Smooth muscle cell (in vitro differentiated cells): ENCODE data around the gene PIK3C2G. TPM values are rescaled to one million over a fixed set of nuclear protein-coding genes. Genes with fewer than 3 reads are reported as not detected.
"Not testable (repeated sequence)": the region's sequence is repeated elsewhere in the genome, so short reads cannot be mapped to it uniquely, and the experiment has no call there.

Experiments
- DNase-seq: peaks from one replicate; lab custom pipeline; 2025; ENCODE audit not compliant: unreplicated experiment; lab: John Stamatoyannopoulos, UW
- H2AFZ ChIP-seq: fragments of 200-600 bp; sonication (generic); 2 replicates; pipeline ENCODE4 v1.6.0; 2016; ENCODE audit warnings: antibody characterized with exemption, low read depth, mild to moderate bottlenecking
- H3F3A ChIP-seq: fragments of 200-600 bp; sonication (generic); 2 replicates; pipeline ENCODE4 v1.6.0; 2017; ENCODE audit warnings: antibody characterized with exemption, low read depth
- H3K27ac ChIP-seq: fragments of 200-600 bp; sonication (generic); 2 replicates; pipeline ENCODE4 v1.5.1; 2016; ENCODE audit warnings: low read depth, mild to moderate bottlenecking
- H3K27me3 ChIP-seq: fragments of 200-600 bp; sonication (generic); 2 replicates; pipeline ENCODE4 v1.6.1; 2016; ENCODE audit warnings: low read depth, mild to moderate bottlenecking
- H3K36me3 ChIP-seq: fragments of 200-600 bp; sonication (generic); 2 replicates; pipeline ENCODE4 v1.5.1; 2016; ENCODE audit warnings: low read depth
- H3K4me1 ChIP-seq: fragments of 200-600 bp; sonication (generic); 2 replicates; pipeline ENCODE4 v1.5.1; 2016; ENCODE audit warnings: low read depth
- H3K4me2 ChIP-seq: fragments of 200-600 bp; sonication (generic); 2 replicates; pipeline ENCODE4 v1.6.0; 2016; ENCODE audit warnings: mild to moderate bottlenecking
- H3K4me3 ChIP-seq: fragments of 200-600 bp; sonication (generic); 2 replicates; pipeline ENCODE4 v1.5.1; 2016; ENCODE audit warnings: mild to moderate bottlenecking
- H3K79me2 ChIP-seq: fragments of 200-600 bp; sonication (generic); 2 replicates; pipeline ENCODE4 v1.6.0; 2016; ENCODE audit warnings: low read depth, mild to moderate bottlenecking
- H3K9ac ChIP-seq: fragments of 200-600 bp; sonication (generic); 2 replicates; pipeline ENCODE4 v1.6.0; 2016; ENCODE audit warnings: low read depth
- H3K9me3 ChIP-seq: fragments of 200-600 bp; sonication (generic); replicated peaks from 2 replicates; pipeline ENCODE4 v1.5.1; 2016; ENCODE audit warnings: low read depth
- H4K20me1 ChIP-seq: fragments of 200-600 bp; sonication (generic); 2 replicates; pipeline ENCODE4 v1.6.0; 2016; ENCODE audit warnings: low read depth
- WGBS: methylation state at CpG from one replicate; pipeline ENCODE4 v1.1.7; 2016; ENCODE audit warnings: low lambda C conversion rate; 5-methylcytosine and 5-hydroxymethylcytosine counted together
- polyA plus RNA-seq: library from polyadenylated mRNA; unstranded; fragments of >200 nt; fragmentation: Nextera tagmentation; extraction: Ambion mirVana; gene quantifications from 2 replicates; pipeline ENCODE4 v1.2.1, GENCODE V29; 2016
- total RNA-seq: library from RNA; depleted of rRNA; stranded (reverse); fragments of >200 nt; gene quantifications from 2 replicates; pipeline ENCODE4 v1.2.3, GENCODE V29; 2014
- TF ChIP-seq, protein P1 (sequence below): fragments of 200-600 bp; sonication (generic); IDR thresholded peaks from 2 replicates; pipeline ENCODE4 v1.5.1; 2017; ENCODE audit warnings: borderline replicate concordance, mild to moderate bottlenecking, antibody characterized with exemption; ENCODE audit not compliant: insufficient read depth, poor library complexity, severe bottlenecking

Gene PIK3C2G
- total and polyA plus RNA-seq, 2 experiments from 2014 or later, result 0.63 TPM; not detected in 1

DNA sequence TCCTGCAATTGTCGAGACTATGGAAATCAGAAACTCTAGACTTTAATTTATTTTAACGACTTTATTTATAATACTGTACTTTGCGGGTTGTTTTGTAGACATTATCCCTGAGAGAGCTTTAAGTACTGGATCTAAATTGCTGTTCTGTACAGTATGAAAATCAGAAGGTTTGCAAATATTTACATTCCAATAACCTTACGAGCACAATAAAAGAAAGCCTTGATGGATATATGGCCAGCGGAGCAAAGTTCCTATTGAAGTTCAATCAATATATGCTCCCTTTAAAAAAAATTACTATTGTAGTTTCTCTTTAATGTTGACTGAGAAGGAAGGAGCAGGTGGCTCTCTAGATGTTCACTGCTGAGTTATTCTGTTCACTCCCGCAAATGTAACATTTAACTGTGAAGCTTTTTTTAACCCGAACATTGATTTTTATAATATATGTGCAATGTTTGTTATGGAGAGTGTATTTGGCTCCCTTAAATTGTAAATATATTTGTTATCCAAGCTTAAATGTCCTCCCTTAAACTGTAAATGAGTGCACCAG lies 241.2 kb downstream of the PIK3C2G start:
- 93% methylated on average over 7 of the region's 7 CpGs for WGBS
- Histone ChIP-seq H3K9me3 (no peaks in the 10 kb centered on the region), H3K4me1 (no peaks in the 10 kb centered on the region), H4K20me1 (no peaks in the 10 kb centered on the region), H3K27me3 (no peaks in the 10 kb centered on the region), H3K27ac (no peak overlapping the region), H3F3A (no peaks in the 10 kb centered on the region), H3K9ac (no peak overlapping the region), H3K4me3 (no peak overlapping the region), H3K36me3 (no peaks in the 10 kb centered on the region), H3K4me2 (no peak overlapping the region), H2AFZ (no peak overlapping the region), H3K79me2 (no peaks in the 10 kb centered on the region)
- TF ChIP-seq, protein P1, sequence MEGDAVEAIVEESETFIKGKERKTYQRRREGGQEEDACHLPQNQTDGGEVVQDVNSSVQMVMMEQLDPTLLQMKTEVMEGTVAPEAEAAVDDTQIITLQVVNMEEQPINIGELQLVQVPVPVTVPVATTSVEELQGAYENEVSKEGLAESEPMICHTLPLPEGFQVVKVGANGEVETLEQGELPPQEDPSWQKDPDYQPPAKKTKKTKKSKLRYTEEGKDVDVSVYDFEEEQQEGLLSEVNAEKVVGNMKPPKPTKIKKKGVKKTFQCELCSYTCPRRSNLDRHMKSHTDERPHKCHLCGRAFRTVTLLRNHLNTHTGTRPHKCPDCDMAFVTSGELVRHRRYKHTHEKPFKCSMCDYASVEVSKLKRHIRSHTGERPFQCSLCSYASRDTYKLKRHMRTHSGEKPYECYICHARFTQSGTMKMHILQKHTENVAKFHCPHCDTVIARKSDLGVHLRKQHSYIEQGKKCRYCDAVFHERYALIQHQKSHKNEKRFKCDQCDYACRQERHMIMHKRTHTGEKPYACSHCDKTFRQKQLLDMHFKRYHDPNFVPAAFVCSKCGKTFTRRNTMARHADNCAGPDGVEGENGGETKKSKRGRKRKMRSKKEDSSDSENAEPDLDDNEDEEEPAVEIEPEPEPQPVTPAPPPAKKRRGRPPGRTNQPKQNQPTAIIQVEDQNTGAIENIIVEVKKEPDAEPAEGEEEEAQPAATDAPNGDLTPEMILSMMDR, result no peak
- DNase-seq, result no peak

DNA sequence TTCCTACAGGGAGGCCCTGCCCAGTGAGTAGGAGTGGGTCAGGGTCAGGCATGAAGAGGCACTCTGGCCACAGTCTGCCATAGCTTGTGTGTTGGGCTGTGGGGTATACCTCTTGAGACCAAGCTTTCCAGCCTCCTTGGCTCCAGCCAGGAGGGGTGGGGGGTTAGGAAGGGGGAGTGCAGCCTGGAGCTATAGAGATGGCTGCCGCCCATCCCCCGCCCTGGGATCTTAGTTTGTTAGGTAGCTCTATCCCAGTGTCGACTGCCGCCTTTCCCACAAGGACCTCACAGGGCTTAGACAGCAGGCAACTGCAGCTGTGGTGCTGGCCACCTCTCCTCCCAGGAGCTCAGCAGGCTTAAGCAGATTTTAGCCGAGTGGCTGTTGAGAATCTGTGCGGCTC lies 260.1 kb downstream of the PIK3C2G start:
- no peak overlapping the region for H3K9ac ChIP-seq
- no peaks in the 10 kb centered on the region for H4K20me1 ChIP-seq
- H2AFZ ChIP-seq, result no peak overlapping the region
- no peak overlapping the region for H3K27ac ChIP-seq
- TF ChIP-seq, protein P1, result no peak
- peaks cover 10% of the 10 kb centered on the region for H3K9me3 ChIP-seq
- no peak overlapping the region for H3K4me3 ChIP-seq
- H3K36me3 ChIP-seq, result no peaks in the 10 kb centered on the region
- H3K27me3 ChIP-seq, result no peaks in the 10 kb centered on the region
- H3K79me2 ChIP-seq, result no peaks in the 10 kb centered on the region
- WGBS, result 96% methylated on average over 6 of the region's 6 CpGs
- H3F3A ChIP-seq, result no peaks in the 10 kb centered on the region
- no peaks in the 10 kb centered on the region for H3K4me1 ChIP-seq
- DNase-seq, result no peak
- no peak overlapping the region for H3K4me2 ChIP-seq

DNA sequence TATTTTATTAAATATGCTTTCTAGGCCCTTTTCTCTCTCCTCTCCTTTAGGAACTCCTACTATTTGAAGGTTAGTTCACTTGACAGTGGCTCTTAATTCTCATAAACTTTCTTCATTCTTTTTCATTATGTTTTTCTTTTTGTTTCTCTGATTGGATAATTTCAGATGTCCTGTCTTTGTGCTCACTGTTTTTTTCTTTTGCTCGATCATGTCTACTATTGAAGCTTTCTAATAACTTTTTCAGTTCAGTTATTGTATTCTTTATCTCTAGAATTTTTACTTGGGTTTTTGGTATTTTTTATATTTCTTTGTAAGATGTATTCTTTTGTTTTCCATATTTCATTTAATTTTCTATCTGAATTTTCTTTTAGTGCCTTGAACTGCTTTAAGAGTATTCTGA lies 261.5 kb downstream of the PIK3C2G start:
- TF ChIP-seq, protein P1, result no peak
- Histone ChIP-seq H4K20me1 (no peaks in the 10 kb centered on the region), H3K79me2 (no peaks in the 10 kb centered on the region), H3K9me3 (peaks cover 10% of the 10 kb centered on the region), H3K27me3 (no peaks in the 10 kb centered on the region), H3K9ac (no peak overlapping the region), H3K4me2 (no peak overlapping the region), H3K4me1 (no peaks in the 10 kb centered on the region), H2AFZ (no peak overlapping the region), H3K4me3 (no peak overlapping the region), H3K36me3 (no peaks in the 10 kb centered on the region), H3F3A (no peaks in the 10 kb centered on the region), H3K27ac (no peak overlapping the region)
- 80% methylated on average over 1 of the region's 1 CpG for WGBS
- no peak for DNase-seq

DNA sequence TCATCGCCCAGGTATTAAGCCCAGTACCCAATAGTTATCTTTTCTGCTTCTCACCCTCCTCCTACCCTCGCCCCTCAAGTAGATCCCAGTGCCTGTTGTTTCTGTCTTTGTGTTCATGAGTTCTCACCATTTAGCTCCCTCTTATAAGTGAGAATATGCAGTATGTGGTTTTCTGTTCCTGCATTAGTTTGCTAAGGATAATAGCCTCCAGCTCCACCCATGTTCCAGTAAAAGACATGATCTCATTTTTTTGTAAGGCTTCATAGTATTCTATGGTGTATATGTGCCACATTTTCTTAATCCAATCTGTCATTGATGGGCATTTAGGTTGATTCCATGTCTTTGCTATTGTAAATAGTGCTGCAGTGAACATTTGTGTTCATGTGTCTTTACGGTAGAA lies 281.2 kb downstream of the PIK3C2G start:
- not testable (repeated sequence) for H3K9ac ChIP-seq, DNase-seq, H3K27ac ChIP-seq, H2AFZ ChIP-seq, H3K4me1 ChIP-seq, H3K79me2 ChIP-seq, H3K27me3 ChIP-seq, H3K36me3 ChIP-seq, H3F3A ChIP-seq, H3K4me3 ChIP-seq, H3K4me2 ChIP-seq, H3K9me3 ChIP-seq, H4K20me1 ChIP-seq
- WGBS, result 93% methylated on average over 3 of the region's 3 CpGs
